WTC11 (cell line): ENCODE data around the gene MCM3AP. TPM values are rescaled to one million over a fixed set of nuclear protein-coding genes. Genes with fewer than 3 reads are reported as not detected.

Source experiments
- ATAC-seq: fragments of 200-7000 bp; cut with Tn5 transposase; 2 replicates; pipeline ENCODE4 v1.10.0; 2021; ENCODE audit warnings: mild to moderate bottlenecking, moderate library complexity
- CTCF ChIA-PET: fragments of 300-600 bp; sonication (Branson Sonifier 250); formaldehyde crosslinking; loops from one replicate; lab custom pipeline; 2021; ENCODE audit warnings: antibody characterized with exemption; lab: Charles Lee
- POLR2A ChIA-PET: fragments of 350-600 bp; sonication (Branson Sonifier 250); formaldehyde crosslinking; loops from one replicate; lab custom pipeline; 2021; ENCODE audit warnings: antibody characterized with exemption; lab: Charles Lee
- DNase-seq: peaks from one replicate; pipeline ENCODE4 v3.0.0; 2021; ENCODE audit warnings: low spot score
- H3K27ac Mint-ChIP-seq: 2 replicates; pipeline ENCODE4 v1.8.0; 2021; ENCODE audit warnings: mixed read lengths
- H3K27me3 Mint-ChIP-seq: 2 replicates; pipeline ENCODE4 v1.8.0; 2021; ENCODE audit warnings: low read depth, mild to moderate bottlenecking, moderate library complexity, mixed read lengths
- H3K36me3 Mint-ChIP-seq: 2 replicates; pipeline ENCODE4 v1.8.0; 2021; ENCODE audit warnings: mixed read lengths
- H3K4me1 Mint-ChIP-seq: 2 replicates; pipeline ENCODE4 v1.8.0; 2022; ENCODE audit warnings: mixed read lengths
- H3K4me3 Mint-ChIP-seq: 2 replicates; pipeline ENCODE4 v1.8.0; 2021; ENCODE audit warnings: mild to moderate bottlenecking, moderate library complexity, mixed read lengths
- H3K9me3 Mint-ChIP-seq: 2 replicates; pipeline ENCODE4 v1.8.0; 2021; ENCODE audit warnings: mixed read lengths
- AR ChIP-seq: fragments of 250-450 bp; sonication (Bioruptor Pico); IDR thresholded peaks from 2 replicates; pipeline ENCODE4 v1.9.0; 2021; ENCODE audit warnings: mild to moderate bottlenecking
- ETV6 ChIP-seq: sonication (generic); formaldehyde crosslinking; IDR thresholded peaks from 2 replicates; pipeline ENCODE4 v1.8.1; 2022; ENCODE audit warnings: mild to moderate bottlenecking, missing genetic modification reagents
- FOXJ3 ChIP-seq: sonication (generic); formaldehyde crosslinking; IDR thresholded peaks from 2 replicates; pipeline ENCODE4 v1.9.0; 2021; ENCODE audit warnings: missing genetic modification reagents, mild to moderate bottlenecking, borderline replicate concordance
- FOXP4 ChIP-seq: sonication (generic); formaldehyde crosslinking; IDR thresholded peaks from 2 replicates; pipeline ENCODE4 v1.8.0; 2022; ENCODE audit warnings: mild to moderate bottlenecking, missing genetic modification reagents
- GRHL2 ChIP-seq: fragments of 250-450 bp; sonication (Bioruptor Pico); IDR thresholded peaks from 2 replicates; pipeline ENCODE4 v1.8.0; 2022; ENCODE audit warnings: mild to moderate bottlenecking, moderate library complexity; ENCODE audit not compliant: insufficient replicate concordance, severe bottlenecking
- MLX ChIP-seq: sonication (generic); formaldehyde crosslinking; IDR thresholded peaks from 2 replicates; pipeline ENCODE4 v1.8.1; 2023; ENCODE audit warnings: mild to moderate bottlenecking, missing genetic modification reagents, moderate library complexity
- MYBL2 ChIP-seq: sonication (generic); formaldehyde crosslinking; IDR thresholded peaks from 2 replicates; pipeline ENCODE4 v1.8.1; 2023; ENCODE audit warnings: mild to moderate bottlenecking, moderate library complexity, missing genetic modification reagents
- NR3C1 ChIP-seq: sonication (generic); formaldehyde crosslinking; conservative IDR thresholded peaks from 2 replicates; pipeline ENCODE4 v1.8.1; 2023; ENCODE audit warnings: low read depth, mild to moderate bottlenecking, missing genetic modification reagents
- SMAD3 ChIP-seq: sonication (generic); formaldehyde crosslinking; IDR thresholded peaks from 2 replicates; pipeline ENCODE4 v1.8.0; 2022; ENCODE audit warnings: missing genetic modification reagents, mild to moderate bottlenecking, borderline replicate concordance
- SP1 ChIP-seq: sonication (generic); formaldehyde crosslinking; conservative IDR thresholded peaks from 2 replicates; pipeline ENCODE4 v1.8.1; 2022; ENCODE audit warnings: missing genetic modification reagents
- TP53 ChIP-seq: sonication (generic); formaldehyde crosslinking; IDR thresholded peaks from 2 replicates; pipeline ENCODE4 v1.8.1; 2023; ENCODE audit warnings: mild to moderate bottlenecking, missing genetic modification reagents
- USF2 ChIP-seq: sonication (generic); formaldehyde crosslinking; IDR thresholded peaks from 2 replicates; pipeline ENCODE4 v1.8.1; 2023; ENCODE audit warnings: mild to moderate bottlenecking, missing genetic modification reagents, moderate library complexity
- ZNF423 ChIP-seq: fragments of 250-450 bp; sonication (Bioruptor Pico); IDR thresholded peaks from 2 replicates; pipeline ENCODE4 v2.1.2; 2022; ENCODE audit warnings: mild to moderate bottlenecking, moderate library complexity
- ZNF532 ChIP-seq: fragments of 250-450 bp; sonication (Bioruptor Pico); IDR thresholded peaks from 2 replicates; pipeline ENCODE4 v1.9.0; 2021; ENCODE audit warnings: mild to moderate bottlenecking, borderline replicate concordance
- total RNA-seq: library from RNA; stranded (reverse); gene quantifications from 3 replicates; pipeline ENCODE4 v1.2.3, GENCODE V29; 2021
- TF ChIP-seq, protein P1 (sequence below): fragments of 250-450 bp; sonication (Bioruptor Pico); IDR thresholded peaks from 2 replicates; pipeline ENCODE4 v1.8.0; 2021; ENCODE audit warnings: mild to moderate bottlenecking
- TF ChIP-seq, protein P2 (sequence below): sonication (generic); formaldehyde crosslinking; IDR thresholded peaks from 2 replicates; pipeline ENCODE4 v1.8.0; 2023; ENCODE audit warnings: missing genetic modification reagents, mild to moderate bottlenecking, borderline replicate concordance

The MCM3AP gene
- total RNA-seq, 1 experiment from 2014 or later: 167 TPM

- Mint-ChIP-seq H3K9me3 (no peaks in the 10 kb centered on the region), H3K4me3 (no peak overlapping the region), H3K27ac (peak overlapping the region; percentile 32; the same call in 1 of the 2 replicates), H3K27me3 (no peaks in the 10 kb centered on the region), H3K4me1 (peaks cover 34% of the 10 kb centered on the region), H3K36me3 (peaks cover 17% of the 10 kb centered on the region)
- DNase-seq (no peak), ATAC-seq (peak; percentile 3; the same call in 1 of the 2 replicates)
- ChIA-PET POLR2A (interaction anchor here (0.6 kb wide), 1 partner anchor 762 kb away, joined by 3 read pairs; no protein-coding TSS in a partner anchor), CTCF (no interaction called here)
- 0 out of 2 replicates have a peak, but pooled peaks have one; percentile 16 for TF ChIP-seq SMAD3
- no peak for TF ChIP-seq ZNF532 (CRISPR knock-in tag)
These were observed 33.0 kb upstream of the MCM3AP start for GRCh38 chr21:46318464-46318845.

- H3K27ac Mint-ChIP-seq: no peak overlapping the region
- TF ChIP-seq, protein P1, sequence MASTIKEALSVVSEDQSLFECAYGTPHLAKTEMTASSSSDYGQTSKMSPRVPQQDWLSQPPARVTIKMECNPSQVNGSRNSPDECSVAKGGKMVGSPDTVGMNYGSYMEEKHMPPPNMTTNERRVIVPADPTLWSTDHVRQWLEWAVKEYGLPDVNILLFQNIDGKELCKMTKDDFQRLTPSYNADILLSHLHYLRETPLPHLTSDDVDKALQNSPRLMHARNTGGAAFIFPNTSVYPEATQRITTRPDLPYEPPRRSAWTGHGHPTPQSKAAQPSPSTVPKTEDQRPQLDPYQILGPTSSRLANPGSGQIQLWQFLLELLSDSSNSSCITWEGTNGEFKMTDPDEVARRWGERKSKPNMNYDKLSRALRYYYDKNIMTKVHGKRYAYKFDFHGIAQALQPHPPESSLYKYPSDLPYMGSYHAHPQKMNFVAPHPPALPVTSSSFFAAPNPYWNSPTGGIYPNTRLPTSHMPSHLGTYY (CRISPR knock-in tag): no peak
- TF ChIP-seq, protein P2, sequence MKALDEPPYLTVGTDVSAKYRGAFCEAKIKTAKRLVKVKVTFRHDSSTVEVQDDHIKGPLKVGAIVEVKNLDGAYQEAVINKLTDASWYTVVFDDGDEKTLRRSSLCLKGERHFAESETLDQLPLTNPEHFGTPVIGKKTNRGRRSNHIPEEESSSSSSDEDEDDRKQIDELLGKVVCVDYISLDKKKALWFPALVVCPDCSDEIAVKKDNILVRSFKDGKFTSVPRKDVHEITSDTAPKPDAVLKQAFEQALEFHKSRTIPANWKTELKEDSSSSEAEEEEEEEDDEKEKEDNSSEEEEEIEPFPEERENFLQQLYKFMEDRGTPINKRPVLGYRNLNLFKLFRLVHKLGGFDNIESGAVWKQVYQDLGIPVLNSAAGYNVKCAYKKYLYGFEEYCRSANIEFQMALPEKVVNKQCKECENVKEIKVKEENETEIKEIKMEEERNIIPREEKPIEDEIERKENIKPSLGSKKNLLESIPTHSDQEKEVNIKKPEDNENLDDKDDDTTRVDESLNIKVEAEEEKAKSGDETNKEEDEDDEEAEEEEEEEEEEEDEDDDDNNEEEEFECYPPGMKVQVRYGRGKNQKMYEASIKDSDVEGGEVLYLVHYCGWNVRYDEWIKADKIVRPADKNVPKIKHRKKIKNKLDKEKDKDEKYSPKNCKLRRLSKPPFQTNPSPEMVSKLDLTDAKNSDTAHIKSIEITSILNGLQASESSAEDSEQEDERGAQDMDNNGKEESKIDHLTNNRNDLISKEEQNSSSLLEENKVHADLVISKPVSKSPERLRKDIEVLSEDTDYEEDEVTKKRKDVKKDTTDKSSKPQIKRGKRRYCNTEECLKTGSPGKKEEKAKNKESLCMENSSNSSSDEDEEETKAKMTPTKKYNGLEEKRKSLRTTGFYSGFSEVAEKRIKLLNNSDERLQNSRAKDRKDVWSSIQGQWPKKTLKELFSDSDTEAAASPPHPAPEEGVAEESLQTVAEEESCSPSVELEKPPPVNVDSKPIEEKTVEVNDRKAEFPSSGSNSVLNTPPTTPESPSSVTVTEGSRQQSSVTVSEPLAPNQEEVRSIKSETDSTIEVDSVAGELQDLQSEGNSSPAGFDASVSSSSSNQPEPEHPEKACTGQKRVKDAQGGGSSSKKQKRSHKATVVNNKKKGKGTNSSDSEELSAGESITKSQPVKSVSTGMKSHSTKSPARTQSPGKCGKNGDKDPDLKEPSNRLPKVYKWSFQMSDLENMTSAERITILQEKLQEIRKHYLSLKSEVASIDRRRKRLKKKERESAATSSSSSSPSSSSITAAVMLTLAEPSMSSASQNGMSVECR (CRISPR knock-in tag): no peak
- peak; percentile 35; the same call in 1 of the 2 replicates for TF ChIP-seq USF2 (CRISPR knock-in tag)
- TF ChIP-seq ETV6 (CRISPR knock-in tag): 0 out of 2 replicates have a peak, but pooled peaks have one; percentile 42
- peak; percentile 33; the same call in 1 of the 2 replicates for TF ChIP-seq TP53
- TF ChIP-seq MYBL2: no peak
- no peak for TF ChIP-seq GRHL2
- TF ChIP-seq SP1 (CRISPR knock-in tag): no peak
- no peak for TF ChIP-seq MLX
- no peak for TF ChIP-seq FOXJ3 (CRISPR knock-in tag)
- 0 out of 2 replicates have a peak, but pooled peaks have one; percentile 26 for TF ChIP-seq FOXP4
- no peak for TF ChIP-seq AR (CRISPR knock-in tag)
- TF ChIP-seq NR3C1 (CRISPR knock-in tag): no peak
- no peak for TF ChIP-seq ZNF423 (CRISPR knock-in tag)
These were observed 32.5 kb upstream of the MCM3AP start for GRCh38 chr21:46317710-46318463.

More at GRCh38 chr21:46317710-46318463, 32.5 kb upstream of the MCM3AP start:
- ChIA-PET CTCF (no interaction called here), POLR2A (interaction anchor here (0.6 to 1.2 kb wide), 2 partner anchors 21 to 762 kb away, joined by 3 read pairs; no protein-coding TSS in a partner anchor)
- Mint-ChIP-seq H3K9me3 (peaks cover under 1% of the 10 kb centered on the region; the same call in 1 of the 2 replicates), H3K27me3 (no peaks in the 10 kb centered on the region), H3K4me1 (peaks cover 34% of the 10 kb centered on the region), H3K4me3 (no peak overlapping the region), H3K36me3 (peaks cover 16% of the 10 kb centered on the region)
- DNase-seq (no peak), ATAC-seq (peak; percentile 60)
